Transverse colon (tissue), 4 donors: Measurements from ENCODE around the gene ACP5. TPM values are rescaled to one million over a fixed set of nuclear protein-coding genes. Genes with fewer than 3 reads are reported as not detected.
A peak's percentile ranks its signal among the peaks of the same experiment; 100 is the strongest.
"Not testable (repeated sequence)": the region's sequence is repeated elsewhere in the genome, so short reads cannot be mapped to it uniquely, and the experiment has no call there.

ENCODE experiments used
- DNase-seq: peaks from one replicate; pipeline ENCODE4 v3.0.0-alpha.2; 2019
- H3K27ac ChIP-seq, 4 donors: fragments of 200-600 bp; sonication (generic); 2 replicates each; pipeline ENCODE4 v1.5.1; 2016 to 2018; ENCODE audit warnings: inconsistent platforms in 4 of 4
- H3K27me3 ChIP-seq: fragments of 200-600 bp; sonication (generic); 2 replicates; pipeline ENCODE4 v1.5.1; 2017; ENCODE audit warnings: inconsistent platforms
- H3K36me3 ChIP-seq, 4 donors: fragments of 200-600 bp; sonication (generic); 2 replicates each; pipeline ENCODE4 v1.5.1; 2017 to 2019; ENCODE audit warnings: inconsistent platforms in 4 of 4
- H3K4me1 ChIP-seq, 4 donors: fragments of 200-600 bp; sonication (generic); 2 replicates each; pipeline ENCODE4 v1.5.1; 2017 to 2020; ENCODE audit warnings: inconsistent platforms in 4 of 4
- H3K4me3 ChIP-seq, 4 donors: fragments of 200-600 bp; sonication (generic); 1 replicate in 1 of 4; 2 replicates in 3 of 4; pipeline versions ENCODE4 v1.5.1 to v1.6.1; 2017 to 2019; ENCODE audit warnings: inconsistent platforms in 4 of 4
- H3K9me3 ChIP-seq, 2 donors: fragments of 200-600 bp; sonication (generic); 2 replicates each; pipeline ENCODE4 v1.5.1; 2017 to 2019; ENCODE audit warnings: inconsistent platforms in 2 of 2
- CTCF ChIP-seq, 5 experiments: fragments of 200-600 bp in 3 of 5; fragments of 450-650 bp in 2 of 5; sonication (generic) in 3 of 5; IDR thresholded peaks; 1 replicate in 2 of 5; 2 replicates in 3 of 5; pipeline ENCODE4 v1.5.1; 2016 to 2017; ENCODE audit warnings: antibody characterized with exemption in 5 of 5, inconsistent platforms in 3 of 5, mild to moderate bottlenecking in 2 of 5, moderate library complexity in 1 of 5
- EP300 ChIP-seq: sonication (generic); formaldehyde crosslinking; IDR thresholded peaks from one replicate; pipeline ENCODE4 v1.6.1; 2017; ENCODE audit warnings: antibody characterized with exemption, low read depth
- POLR2A ChIP-seq: fragments of 450-650 bp; IDR thresholded peaks from one replicate; pipeline ENCODE4 v1.6.1; 2016; ENCODE audit warnings: antibody characterized with exemption, mild to moderate bottlenecking, moderate library complexity
- POLR2AphosphoS5 ChIP-seq, 3 donors: sonication (generic); formaldehyde crosslinking; IDR thresholded peaks; one replicate each; pipeline ENCODE4 v1.6.1; 2016; ENCODE audit warnings: antibody characterized with exemption in 3 of 3
- WGBS, 2 donors: methylation state at CpG; one replicate each; pipeline ENCODE4 v1.1.5; 2018; ENCODE audit warnings: low coverage in 1 of 2; 5-methylcytosine and 5-hydroxymethylcytosine counted together
- in situ Hi-C, 4 donors: fragments of 200-750 bp; cut with MboI; loops; one replicate each; pipeline versions ENCODE4 v1.15.0 to v1.15.1; 2017; ENCODE audit warnings: low sequenced_read_pairs in 3 of 4, low pct_ligation_motif_present in 1 of 4, low pct_unique_long_range_greater_than_20kb in 1 of 4
- intact Hi-C: fragments of 100-400 bp; cut with DNase I; formaldehyde crosslinking; loops from one replicate; pipeline ENCODE4 v1.15.1; 2023; ENCODE audit warnings: low total_unique reads
- total RNA-seq, 4 donors: library from RNA; depleted of rRNA; stranded (reverse); fragments of >200 nt; gene quantifications; one replicate each; pipeline ENCODE4 v1.1.0, GENCODE V29; 2016

The ACP5 gene
- total RNA-seq, 4 donors from 2014 or later: 10.5 to 60.2 (median 22.4) TPM

GRCh38 chr19:11576227-11576626 is 1.2 kb downstream of the ACP5 start:
- Histone ChIP-seq H3K27ac (peak overlapping the region in 2 of 4 donors; percentile 8 to 16), H3K27me3 (peaks cover 10% of the 10 kb centered on the region), H3K4me3 (no peak overlapping the region), H3K36me3 (no peaks in the 10 kb centered on the region), H3K9me3 (no peaks in the 10 kb centered on the region), H3K4me1 (peaks cover 0 to 13% (median 10%) of the 10 kb centered on the region in 4 donors)
- no peak for DNase-seq
- 83% methylated on average over 15 of the region's 15 CpGs; no CpG with 5 or more reads in 1 of the 2 donors for WGBS, 2 donors
- TF ChIP-seq EP300 (no peak), CTCF (IDR thresholded peaks at IDR 0.05) (no peak), POLR2A (no peak), POLR2AphosphoS5 (IDR thresholded peaks at IDR 0.05) (no peak)
- in situ Hi-C loops (no loop called here), intact Hi-C loops (no loop called here)

GRCh38 chr19:11574689-11575088 is 2.8 kb downstream of the ACP5 start:
- no peak overlapping the region for H3K4me3 ChIP-seq
- in situ Hi-C loops: no loop called here

GRCh38 chr19:11573763-11574162 is 3.7 kb downstream of the ACP5 start:
- in situ Hi-C loops, H3K36me3 ChIP-seq, H3K27me3 ChIP-seq, DNase-seq, H3K4me3 ChIP-seq, intact Hi-C loops, H3K9me3 ChIP-seq, H3K4me1 ChIP-seq, H3K27ac ChIP-seq: not testable (repeated sequence)
- 67 to 74% methylated on average over 3 to 4 of the region's 4 CpGs for WGBS, 2 donors

More at GRCh38 chr19:11574689-11575088, 2.8 kb downstream of the ACP5 start:
- TF ChIP-seq EP300 (no peak), CTCF (IDR thresholded peaks at IDR 0.05) (no peak), POLR2AphosphoS5 (IDR thresholded peaks at IDR 0.05) (no peak), POLR2A (no peak)
- Histone ChIP-seq H3K9me3 (no peaks in the 10 kb centered on the region), H3K27me3 (peaks cover 10% of the 10 kb centered on the region), H3K4me1 (peaks cover 0 to 13% (median 10%) of the 10 kb centered on the region in 4 donors), H3K27ac (no peak overlapping the region), H3K36me3 (no peaks in the 10 kb centered on the region)
- DNase-seq: no peak
- WGBS, 2 donors: 69% methylated on average over 6 of the region's 9 CpGs; no CpG with 5 or more reads in 1 of the 2 donors
- intact Hi-C loops: no loop called here

GRCh38 chr19:11573354-11573753 is 4.1 kb downstream of the ACP5 start:
- intact Hi-C loops, H3K27me3 ChIP-seq, H3K27ac ChIP-seq, H3K4me3 ChIP-seq, H3K36me3 ChIP-seq, DNase-seq, H3K9me3 ChIP-seq, H3K4me1 ChIP-seq, in situ Hi-C loops: not testable (repeated sequence)
- WGBS, 2 donors: 61 to 78% methylated on average over 3 to 6 of the region's 6 CpGs

GRCh38 chr19:11570039-11570462 is 7.4 kb downstream of the ACP5 start:
- no peak for DNase-seq
- WGBS, 2 donors: 70% methylated on average over 5 of the region's 5 CpGs; no CpG with 5 or more reads in 1 of the 2 donors
- Histone ChIP-seq H3K27ac (no peak overlapping the region), H3K36me3 (no peaks in the 10 kb centered on the region), H3K27me3 (no peaks in the 10 kb centered on the region), H3K4me3 (no peak overlapping the region), H3K4me1 (no peaks in the 10 kb centered on the region), H3K9me3 (no peaks in the 10 kb centered on the region)
- no peak for TF ChIP-seq EP300
- in situ Hi-C loops: no loop called here
- intact Hi-C loops: no loop called here

- Histone ChIP-seq H3K27me3 (no peaks in the 10 kb centered on the region), H3K9me3 (no peaks in the 10 kb centered on the region), H3K36me3 (no peaks in the 10 kb centered on the region), H3K4me1 (no peaks in the 10 kb centered on the region), H3K4me3 (no peak overlapping the region), H3K27ac (no peak overlapping the region)
- no peak for DNase-seq
- intact Hi-C loops (no loop called here), in situ Hi-C loops (no loop called here)
- 89% methylated on average over 2 of the region's 2 CpGs; no CpG with 5 or more reads in 1 of the 2 donors for WGBS, 2 donors
- TF ChIP-seq CTCF (IDR thresholded peaks at IDR 0.05) (no peak), EP300 (no peak), POLR2A (no peak), POLR2AphosphoS5 (IDR thresholded peaks at IDR 0.05) (no peak)
Observed at GRCh38 chr19:11566164-11566563, 11.3 kb downstream of the ACP5 start.

GRCh38 chr19:11565649-11565980 is 11.8 kb downstream of the ACP5 start:
- WGBS, 2 donors: 90% methylated on average over 2 to 5 of the region's 5 CpGs
- intact Hi-C loops: not testable (repeated sequence)

More at GRCh38 chr19:11565649-11565980, 11.8 kb downstream of the ACP5 start:
- DNase-seq, H3K4me1 ChIP-seq, H3K9me3 ChIP-seq, H3K27ac ChIP-seq, H3K27me3 ChIP-seq, H3K4me3 ChIP-seq, in situ Hi-C loops, H3K36me3 ChIP-seq: not testable (repeated sequence)
